ENCODE results near the gene PRPF6. TPM values are rescaled to one million over a fixed set of nuclear protein-coding genes. Genes with fewer than 3 reads are reported as not detected.
"Not testable (repeated sequence)": the region's sequence is repeated elsewhere in the genome, so short reads cannot be mapped to it uniquely, and the experiment has no call there.

The PRPF6 gene
- total RNA-seq, 1 donor from 2014 or later: 44.1 TPM

- DNase-seq (ENCODE audit: low spot score): no peak
Observed at GRCh38 chr20:64009811-64010387, 29.0 kb downstream of the PRPF6 start.

- DNase-seq (ENCODE audit: low spot score): no peak
Observed at GRCh38 chr20:64010711-64011237, 29.8 kb downstream of the PRPF6 start.

- DNase-seq (ENCODE audit: low spot score): no peak
Observed at GRCh38 chr20:64011366-64011779, 30.4 kb downstream of the PRPF6 start.

GRCh38 chr20:64012385-64013154 is 31.6 kb downstream of the PRPF6 start:
- DNase-seq (ENCODE audit: low spot score): not testable (repeated sequence)

- DNase-seq (ENCODE audit: low spot score): no peak
Observed at GRCh38 chr20:64015635-64016034, 34.7 kb downstream of the PRPF6 start.

- no peak for DNase-seq (ENCODE audit: low spot score)
Observed at GRCh38 chr20:64021124-64021975, 40.4 kb downstream of the PRPF6 start.

- no peak for DNase-seq (ENCODE audit: low spot score)
Observed at GRCh38 chr20:64022671-64023360, 41.9 kb downstream of the PRPF6 start.

GRCh38 chr20:64023361-64024140 is 42.6 kb downstream of the PRPF6 start:
- no peak for DNase-seq (ENCODE audit: low spot score)

- no peak for DNase-seq (ENCODE audit: low spot score)
Observed at GRCh38 chr20:64024141-64024990, 43.4 kb downstream of the PRPF6 start.

- DNase-seq (ENCODE audit: low spot score): no peak
Observed at GRCh38 chr20:64025101-64025825, 44.3 kb downstream of the PRPF6 start.

- no peak for DNase-seq (ENCODE audit: low spot score)
Observed at GRCh38 chr20:64025826-64026412, 45.0 kb downstream of the PRPF6 start.

GRCh38 chr20:64027981-64028685 is 47.2 kb downstream of the PRPF6 start:
- no peak for DNase-seq (ENCODE audit: low spot score)

GRCh38 chr20:64029293-64030117 is 48.6 kb downstream of the PRPF6 start:
- no peak for DNase-seq (ENCODE audit: low spot score)

GRCh38 chr20:64030371-64031134 is 49.6 kb downstream of the PRPF6 start:
- DNase-seq (ENCODE audit: low spot score): no peak

GRCh38 chr20:64031822-64032314 is 50.9 kb downstream of the PRPF6 start:
- DNase-seq (ENCODE audit: low spot score): no peak
